Activated CD4-positive, alpha-beta T cell treated with anti-CD3 and anti-CD28 coated beads for 48 hours (primary cell): Measurements from ENCODE around the gene MAST2.
"Not testable (repeated sequence)": the region's sequence is repeated elsewhere in the genome, so short reads cannot be mapped to it uniquely, and the experiment has no call there.

Experiments
- DNase-seq: peaks from one replicate; pipeline ENCODE4 v3.0.0-alpha.2; 2020

Gene MAST2

DNA sequence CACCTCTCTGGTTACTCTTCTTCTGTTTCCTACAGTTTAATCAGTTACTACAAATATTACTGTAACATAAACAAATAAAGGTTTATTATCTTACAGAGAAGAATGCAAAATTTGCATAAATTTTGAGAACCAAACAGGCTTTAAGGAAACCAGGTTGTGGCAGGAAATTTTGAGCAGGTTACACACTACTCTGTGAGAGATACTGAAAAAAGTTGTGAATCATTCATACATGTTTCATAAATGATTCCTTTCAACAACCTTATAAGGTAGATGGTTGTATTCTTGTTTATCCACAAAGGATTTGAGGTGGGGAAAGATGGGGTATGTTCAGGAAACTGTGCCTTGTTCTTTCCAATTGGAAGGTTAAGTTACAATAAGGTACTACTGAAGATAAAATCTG is 58.6 kb downstream of the MAST2 start:
- no peak for DNase-seq

DNA sequence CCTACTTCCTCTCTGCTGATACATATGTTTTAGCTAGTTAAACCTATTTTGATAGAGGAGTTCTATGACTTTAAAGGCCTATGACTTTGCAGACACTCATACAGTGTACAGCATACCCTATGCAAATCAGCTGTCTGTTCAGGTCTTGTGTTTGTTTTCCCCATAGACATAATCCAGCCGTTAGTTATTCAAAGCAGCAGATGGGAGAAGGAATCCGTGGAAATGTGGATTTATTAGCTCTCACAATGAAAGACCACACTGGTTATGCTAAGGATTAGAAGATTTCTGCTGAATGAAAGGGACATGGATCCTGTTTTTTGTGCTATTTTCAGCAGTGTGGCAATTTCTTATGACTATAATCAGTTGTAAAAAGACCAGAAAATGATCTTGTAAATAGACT is 59.8 kb downstream of the MAST2 start:
- DNase-seq, result no peak

DNA sequence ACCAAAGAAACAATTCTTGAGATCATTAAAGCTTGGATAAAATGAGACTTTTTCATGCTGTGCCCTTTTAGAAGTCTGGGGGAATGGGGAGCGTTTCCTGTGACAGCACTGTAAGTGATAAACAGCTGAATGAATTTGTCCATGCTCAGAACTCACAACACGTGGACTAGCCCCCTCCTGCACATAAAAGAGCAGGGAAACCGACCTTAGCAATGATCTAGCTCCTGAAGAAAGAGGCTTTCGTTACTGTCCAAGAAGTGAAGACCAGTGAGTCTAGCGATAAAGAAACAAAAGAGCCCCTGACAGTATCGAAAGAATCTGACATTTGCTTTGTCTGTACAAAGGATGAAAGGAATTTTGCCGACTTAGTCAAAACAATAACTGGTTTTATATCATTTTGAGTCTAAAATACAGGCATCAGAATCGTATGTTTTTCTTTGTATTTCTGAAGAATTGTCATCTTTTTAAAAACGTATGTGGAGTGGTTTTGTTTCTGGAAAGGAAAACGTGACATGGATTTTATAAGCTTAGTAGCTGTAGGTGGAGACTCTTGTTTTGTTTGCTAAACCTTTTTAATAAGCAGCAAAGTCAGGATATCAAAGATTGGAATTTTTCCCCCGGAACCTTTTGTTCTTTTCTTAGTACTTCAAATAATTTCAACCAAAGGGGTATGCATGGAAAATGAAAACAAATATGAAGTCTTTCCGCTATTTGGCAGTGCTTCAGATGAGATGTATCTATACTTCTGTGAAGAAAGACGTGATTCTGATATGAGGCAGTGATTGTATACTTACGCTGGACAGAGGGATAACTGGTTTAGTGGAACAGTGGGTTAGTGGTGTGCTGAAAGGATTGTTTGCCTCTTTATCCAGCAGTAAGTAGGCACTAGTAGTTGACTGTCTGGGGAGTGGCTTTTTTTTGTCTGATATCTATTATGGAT is 61.0 kb downstream of the MAST2 start:
- DNase-seq, result no peak

DNA sequence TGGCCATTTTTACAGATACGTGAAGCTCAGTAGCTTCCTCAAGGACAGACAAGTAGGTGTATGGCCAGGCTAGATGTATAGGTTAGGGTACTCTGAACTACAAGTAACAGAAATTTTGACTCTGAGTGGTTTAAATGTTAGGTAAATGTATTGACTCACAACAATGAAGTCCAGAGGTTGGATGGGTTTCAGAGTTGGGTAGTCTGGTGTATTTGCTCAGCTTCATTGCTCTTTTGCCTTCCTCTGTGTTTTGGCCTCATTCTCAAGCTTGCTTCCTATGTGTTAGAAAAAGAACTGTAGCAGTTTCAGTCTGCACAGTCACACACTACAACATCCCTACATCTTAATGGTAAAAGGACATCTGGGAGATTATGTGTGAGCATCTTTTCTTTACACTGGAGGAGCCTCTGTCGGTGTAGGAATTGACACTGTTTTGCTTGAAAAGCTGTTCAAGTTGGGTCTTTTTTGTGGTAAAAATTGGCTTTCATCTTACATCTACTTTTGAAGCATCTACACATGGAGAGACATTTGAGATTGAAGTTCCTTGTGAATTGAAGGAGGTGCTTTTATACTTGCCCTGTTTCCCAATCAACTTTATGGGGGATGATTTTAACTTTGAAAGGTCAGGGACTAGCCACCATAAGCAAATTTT is 64.4 kb downstream of the MAST2 start:
- no peak for DNase-seq

DNA sequence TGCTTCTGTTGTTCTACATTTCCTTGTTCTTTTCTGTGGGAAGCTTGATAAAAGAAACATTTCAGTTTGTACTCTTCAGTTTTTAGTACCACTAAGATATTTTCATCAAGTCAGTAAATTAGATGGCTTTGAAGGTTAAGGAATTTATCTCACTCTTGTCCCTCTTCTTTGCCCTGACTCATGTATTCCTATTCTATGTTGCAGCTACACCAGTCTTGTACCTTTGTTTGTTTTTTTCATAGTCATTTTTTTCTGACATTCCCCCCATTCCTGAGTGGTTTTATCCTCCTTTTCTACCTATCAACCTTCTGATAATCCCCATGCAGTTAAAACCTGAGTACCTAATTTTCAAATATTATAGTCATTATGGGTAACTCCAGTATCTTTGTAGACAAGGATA is 65.4 kb downstream of the MAST2 start:
- DNase-seq, result no peak

DNA sequence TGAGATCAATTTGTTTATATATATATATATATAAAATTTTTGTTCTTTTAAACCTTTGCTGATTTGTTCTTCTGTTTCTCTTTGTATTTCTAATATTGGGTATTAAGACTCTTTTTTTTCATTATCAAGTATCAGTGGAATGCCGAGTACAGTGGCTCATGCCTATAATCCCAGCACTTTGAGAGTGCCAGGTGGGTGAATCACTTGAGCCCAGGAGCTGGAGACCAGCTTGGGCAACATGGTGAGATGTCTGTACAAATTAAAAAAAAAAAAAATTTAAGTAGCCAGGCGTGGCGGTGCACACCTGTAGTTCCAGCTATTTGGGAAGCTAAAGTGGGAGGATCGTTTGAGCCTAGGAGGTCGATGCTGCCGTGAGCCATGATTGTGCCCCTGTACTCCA is 67.1 kb downstream of the MAST2 start:
- no peak for DNase-seq

DNA sequence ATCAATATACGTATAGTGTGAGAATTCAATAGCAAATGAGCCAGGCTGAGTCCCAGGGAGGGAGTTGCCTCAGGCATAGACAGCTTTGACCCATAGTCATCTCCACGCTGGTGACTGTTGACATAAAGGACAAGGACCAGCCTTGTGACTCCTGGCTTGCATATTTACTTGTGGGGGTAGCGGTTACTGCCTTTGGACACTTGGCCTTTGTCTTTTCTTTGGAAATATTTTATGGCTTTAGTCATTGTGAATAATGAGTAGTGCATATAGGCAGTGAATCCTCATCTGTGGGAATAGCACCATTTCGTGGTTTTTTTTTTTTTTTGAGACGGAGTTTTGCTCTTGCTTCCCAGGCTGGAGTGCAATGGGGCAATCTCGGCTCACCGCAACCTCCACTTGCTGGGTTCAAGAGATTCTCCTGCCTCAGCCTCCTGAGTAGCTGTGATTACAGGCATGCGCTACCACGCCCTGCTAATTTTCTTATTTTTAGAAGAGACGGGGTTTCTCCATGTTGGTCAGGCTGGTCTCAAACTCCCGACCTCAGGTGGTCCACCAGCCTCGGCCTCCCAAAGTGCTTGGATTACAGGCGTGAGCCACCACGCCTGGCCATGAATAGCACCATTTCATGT is 68.9 kb downstream of the MAST2 start:
- DNase-seq, result not testable (repeated sequence)

DNA sequence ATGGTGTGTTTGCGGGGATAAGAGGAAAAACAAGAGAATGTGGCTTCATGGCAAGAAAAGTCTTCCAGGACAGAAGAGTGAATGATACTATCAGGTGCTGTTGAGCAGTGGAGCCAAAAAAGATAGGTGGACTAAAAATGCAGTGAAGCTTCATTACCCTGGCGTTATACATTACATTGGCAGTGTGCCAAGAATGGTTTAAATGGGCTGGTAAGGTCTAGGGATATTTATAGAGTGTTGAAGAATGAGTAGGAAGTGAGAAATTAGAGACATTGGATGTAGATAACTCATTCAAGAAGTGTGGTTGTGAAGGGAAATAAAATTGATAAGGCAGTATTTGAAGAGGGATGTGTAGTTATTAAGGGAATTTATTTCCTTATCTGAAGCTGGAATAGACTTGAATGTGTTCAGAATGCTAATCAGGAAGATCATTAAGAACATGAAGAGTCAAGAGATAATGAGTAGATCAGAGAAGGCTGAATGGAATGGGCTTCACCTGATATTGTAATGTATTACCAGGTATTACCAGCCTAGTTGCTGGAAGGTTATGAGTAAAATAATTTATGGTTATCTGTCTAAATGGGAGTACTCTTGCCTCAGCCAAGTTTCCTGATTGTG is 72.7 kb downstream of the MAST2 start:
- no peak for DNase-seq

DNA sequence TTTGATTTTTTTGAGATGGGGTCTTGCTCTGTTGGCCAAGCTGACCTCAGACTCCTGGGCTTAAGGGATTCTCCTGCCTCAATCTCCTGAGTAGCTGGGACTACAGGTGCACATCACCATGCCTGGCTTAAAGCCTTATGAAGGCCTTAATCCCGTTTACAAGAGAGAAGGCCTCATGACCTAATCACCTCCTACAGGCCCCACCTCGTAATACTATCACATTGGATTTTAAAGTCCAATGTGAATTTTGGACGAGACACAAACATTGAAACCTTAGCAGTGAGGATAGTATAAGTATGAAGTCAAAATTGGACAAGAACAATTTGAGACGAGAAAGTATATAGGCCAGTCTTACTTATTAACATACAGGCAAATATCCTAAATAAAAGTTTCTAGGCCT is 73.9 kb downstream of the MAST2 start:
- no peak for DNase-seq

DNA sequence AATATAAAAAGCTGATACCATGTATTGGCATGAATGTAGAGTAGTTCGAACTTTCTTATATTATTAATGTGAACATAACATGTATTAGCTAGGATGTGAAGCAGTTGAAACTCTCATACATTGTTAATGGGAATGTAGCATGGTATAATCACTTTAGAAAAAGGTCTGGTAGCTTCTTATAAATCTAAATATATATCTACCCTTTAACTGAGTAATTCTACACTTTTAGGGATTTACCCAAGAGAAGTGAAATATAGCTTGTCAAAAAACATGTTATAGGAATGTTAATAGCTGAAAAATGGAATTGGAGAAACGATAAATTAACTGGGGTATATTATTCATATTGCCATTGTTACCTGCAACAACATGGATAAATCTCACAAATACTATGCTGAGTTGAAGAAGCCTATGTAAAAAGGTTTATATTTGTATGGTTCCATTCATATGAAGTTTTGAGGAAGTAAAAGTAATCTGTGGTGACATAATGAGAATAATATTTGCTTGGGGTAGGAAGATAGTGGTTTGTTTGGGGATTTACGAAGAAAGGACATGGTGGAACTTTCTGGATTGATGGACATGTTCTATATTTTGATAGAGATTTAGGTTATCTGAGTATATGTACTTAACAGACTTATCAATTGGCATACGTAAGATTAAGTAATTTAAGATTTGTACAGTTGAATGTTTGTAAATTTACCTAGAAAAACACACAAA is 76.6 kb downstream of the MAST2 start:
- no peak for DNase-seq

DNA sequence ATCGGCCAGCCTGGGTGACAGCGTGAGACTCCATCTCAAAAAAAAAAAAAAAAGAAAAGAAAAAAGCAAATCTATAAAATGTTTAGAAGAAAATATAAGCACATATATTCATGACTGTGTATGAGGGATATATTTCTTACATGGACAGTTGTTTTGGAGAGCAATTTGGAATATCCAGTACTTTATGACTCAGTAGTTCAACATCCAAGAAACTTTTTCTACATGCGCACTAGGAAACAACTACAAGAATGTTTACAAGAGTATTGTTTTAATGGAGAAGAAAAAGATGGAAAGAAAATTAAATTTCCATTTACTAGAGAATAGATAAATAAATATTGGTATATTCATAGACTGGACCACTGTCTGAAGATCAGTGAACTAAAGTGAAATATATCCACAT is 77.5 kb downstream of the MAST2 start:
- no peak for DNase-seq

DNA sequence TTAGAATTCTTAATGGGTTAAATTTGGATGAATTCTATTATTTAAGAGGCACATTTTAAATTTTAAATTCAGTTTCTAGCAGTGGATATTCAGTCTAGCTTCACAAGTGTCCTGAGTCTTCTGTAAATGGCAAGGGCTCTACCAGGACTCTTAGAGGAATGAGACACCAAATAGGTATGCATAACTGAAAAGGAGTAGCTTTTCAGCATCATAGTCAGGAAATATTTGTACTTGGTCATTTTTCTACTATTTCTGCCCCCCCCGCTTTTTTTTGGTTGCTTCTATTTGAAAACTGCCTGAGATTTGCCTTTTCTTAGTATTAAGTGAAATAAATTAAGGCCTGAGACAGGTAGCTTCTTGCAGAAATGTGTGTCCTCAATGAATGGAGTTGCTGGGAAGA is 80.2 kb downstream of the MAST2 start:
- no peak for DNase-seq

DNA sequence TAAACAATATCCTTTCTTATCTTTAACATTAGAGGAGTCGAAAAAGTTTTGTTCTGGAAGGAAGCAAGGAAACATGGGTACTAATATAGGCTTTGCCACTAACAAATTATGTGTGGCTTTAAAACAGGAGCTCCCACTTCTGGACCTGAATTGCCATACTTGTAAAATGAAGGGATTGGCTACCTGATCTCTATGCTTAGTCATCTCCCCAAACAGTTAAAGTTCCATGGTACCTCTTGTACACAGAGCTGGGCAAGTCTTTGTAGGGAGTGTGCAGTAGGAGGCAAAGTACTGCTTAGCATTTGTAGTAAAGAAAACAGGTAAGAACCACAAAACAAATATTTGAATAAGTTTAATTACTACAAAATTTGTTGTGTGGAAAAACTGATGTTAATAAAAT is 81.3 kb downstream of the MAST2 start:
- no peak for DNase-seq

DNA sequence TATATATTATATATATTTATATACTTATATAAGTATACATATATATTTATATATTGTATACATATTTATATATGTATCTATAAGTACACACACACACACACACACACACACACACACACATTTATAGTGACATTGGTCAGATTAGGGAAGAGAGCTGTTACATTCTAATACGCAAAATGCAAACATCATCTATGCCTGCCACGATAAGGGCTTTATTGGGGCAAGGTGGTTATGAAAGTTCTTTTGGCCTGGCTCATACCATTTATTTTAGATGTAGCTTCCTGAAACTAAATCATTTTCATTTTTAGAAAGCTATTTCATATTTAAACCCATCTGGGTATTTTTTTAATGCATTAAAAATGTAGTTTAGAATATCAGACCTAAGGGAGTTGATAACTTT is 82.8 kb downstream of the MAST2 start:
- DNase-seq, result no peak

DNA sequence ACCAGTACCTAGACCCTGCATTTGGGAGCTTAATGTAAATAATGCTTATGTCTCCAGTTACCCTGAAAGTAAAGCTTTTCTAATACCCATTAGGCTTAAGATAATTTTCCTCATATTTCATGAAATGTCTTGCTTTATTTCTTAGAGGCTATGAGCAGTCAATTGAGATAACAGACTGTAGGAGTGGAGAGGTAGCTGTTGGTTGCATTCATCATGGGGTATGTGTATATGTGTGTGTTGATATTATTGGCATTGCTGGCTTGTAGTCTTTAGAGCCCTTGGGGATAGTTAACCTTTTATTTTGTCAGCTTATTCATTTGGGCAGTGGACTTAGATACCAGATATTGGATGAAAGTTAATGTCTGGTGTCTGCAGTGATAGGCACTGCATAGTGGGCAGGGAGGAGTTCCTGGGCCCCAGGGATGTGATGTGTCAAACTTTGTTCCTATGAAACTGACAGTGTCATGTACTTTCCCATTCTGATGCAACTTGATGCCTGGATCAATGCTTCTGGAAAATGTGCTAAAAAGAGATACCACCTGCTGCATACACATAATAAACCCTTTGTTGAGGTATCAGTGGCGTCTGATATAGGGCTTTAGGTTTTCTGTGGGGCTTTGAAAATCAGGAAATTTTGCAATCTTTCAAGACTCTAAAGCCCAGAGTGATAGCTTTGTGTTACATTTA is 83.9 kb downstream of the MAST2 start:
- peak; percentile 24 for DNase-seq

DNA sequence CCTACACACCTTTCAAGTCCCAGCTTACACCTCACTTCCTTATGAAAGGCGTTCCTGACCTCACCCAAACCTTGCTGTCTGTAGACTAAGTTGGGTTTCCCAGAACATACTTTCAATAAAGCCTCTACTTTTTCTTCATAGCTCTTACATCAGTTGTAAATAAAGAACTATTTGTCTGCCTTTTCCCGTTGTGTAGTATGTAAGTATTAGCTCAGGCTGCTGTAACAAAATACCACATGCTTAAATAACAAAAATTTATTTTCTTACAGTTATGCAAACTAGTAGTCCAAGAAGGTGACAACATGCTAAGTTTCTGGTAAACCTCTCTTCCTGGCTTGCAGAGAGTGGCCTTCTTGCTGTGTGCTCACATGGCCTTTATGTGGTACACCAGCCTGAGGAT is 86.7 kb downstream of the MAST2 start:
- DNase-seq, result no peak

DNA sequence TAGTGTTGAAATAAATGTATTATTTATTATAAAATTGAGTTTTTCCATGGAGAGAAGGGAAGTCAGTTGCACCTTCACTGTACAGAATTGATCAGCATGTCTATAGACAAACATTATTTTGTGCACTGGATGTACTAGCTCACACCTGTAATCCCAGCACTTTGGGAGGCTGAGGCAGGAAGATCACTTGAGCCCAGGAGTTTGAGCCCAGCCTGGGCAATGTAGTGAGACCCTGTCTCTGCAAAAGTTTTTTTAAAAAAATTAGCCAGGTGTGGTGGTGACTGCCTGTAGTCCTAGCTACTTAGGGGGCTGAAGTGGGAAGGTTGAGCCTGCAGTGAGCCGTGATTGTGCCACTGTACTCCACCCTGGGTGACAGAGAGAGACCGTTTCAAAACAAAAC is 87.7 kb downstream of the MAST2 start:
- DNase-seq, result no peak

DNA sequence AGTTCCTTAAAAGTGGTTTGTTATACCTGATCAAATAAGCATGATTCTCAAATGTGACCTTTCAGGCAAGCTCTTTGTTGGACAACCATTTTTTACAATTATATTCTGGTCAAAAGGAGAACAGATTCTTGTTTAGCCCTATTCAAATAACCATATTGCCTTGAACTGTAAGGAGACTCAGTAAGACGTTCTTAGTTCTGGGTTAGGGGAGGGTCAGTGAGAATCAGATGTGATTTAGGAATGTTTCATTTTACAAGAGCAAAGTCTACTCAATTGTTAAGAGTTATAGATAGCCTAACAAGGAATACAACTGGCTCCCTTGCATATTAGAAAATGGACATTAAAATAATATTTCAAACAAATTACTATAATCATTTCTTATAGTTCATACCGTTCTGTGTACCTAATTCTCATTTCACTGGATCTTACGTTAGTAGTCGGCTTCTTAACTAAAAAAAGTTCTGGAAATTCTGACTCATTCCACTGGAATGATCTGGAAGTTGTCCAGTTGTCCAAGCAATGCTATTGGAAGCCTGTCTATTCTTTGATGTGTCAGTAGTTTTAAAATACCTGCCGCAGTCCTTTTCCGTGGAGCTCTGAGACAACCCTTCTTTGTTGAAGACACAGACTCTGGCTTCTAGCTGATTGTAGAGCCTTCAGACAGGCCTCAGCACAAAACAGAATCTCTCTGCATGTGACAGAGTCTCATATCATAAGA is 88.8 kb downstream of the MAST2 start:
- DNase-seq, result no peak

DNA sequence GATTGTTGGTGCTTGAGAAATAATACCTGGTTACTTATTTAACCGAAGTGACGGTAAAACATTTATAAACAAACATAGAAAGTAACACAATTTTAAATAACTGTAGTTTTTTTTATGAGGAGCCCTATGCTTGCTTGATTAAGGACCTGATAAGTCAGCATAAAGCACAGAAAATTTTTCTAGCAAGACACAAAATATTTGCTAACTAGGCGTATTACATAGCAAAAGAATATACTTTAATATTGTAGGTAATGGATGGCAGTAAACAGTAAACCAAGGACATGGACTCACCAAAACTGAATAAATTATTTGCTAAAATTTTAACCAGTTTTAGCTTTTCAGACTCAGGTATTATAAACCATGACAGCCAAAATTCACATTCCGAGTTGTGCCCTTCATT is 90.9 kb downstream of the MAST2 start:
- no peak for DNase-seq

DNA sequence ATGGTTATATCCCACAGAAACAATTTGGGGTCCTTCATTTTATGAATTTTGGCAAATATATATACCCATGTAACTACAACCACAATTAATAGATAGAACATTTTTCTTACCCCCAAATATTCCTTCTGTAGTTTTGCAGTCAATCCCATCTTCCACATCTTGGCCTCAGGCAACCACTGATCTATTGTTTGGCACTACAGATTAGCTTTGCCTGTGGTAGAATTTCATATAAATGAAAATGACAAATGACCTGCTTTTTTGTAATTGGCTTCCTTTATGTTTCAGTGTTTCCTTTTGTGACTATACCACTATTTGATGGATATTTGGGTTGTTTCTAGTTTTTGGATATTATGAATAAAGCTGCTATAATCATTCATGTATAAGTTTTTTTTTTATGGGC is 91.5 kb downstream of the MAST2 start:
- no peak for DNase-seq

DNA sequence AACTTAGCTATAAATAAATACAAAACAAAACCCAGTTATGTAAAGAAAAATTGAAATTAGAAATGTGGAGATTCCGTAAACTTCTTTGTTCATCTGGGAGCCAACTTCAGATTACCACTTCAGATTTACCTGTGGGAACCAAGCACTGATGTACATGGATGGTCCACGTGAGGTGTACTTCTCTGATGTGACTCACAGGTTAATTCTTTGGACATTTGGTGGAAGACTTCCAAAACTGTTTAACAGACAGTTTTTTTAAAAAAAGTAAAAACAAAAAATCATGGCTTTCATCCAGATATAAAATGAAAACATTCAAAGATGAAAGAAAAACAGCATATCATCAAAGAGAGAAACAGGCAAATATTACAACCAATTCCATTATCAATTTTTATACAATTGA is 92.0 kb downstream of the MAST2 start:
- no peak for DNase-seq

DNA sequence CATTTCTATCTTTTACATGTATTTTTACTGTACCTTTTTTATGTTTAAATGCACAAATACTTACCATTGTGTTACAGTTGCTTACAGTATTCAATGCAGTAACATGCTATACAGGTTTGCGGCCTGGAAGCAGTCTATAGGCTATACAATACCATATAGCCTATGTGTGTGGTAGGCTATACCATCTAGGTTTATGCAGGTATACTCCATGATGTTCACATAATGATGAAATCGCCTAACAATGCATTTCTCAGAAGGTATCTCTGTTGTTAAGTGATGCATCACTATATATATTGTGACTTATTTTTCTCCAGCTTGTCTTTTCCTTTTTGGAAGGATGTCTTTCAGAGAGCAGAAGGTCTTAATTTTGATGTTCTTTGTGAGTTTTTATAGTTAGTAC is 103.5 kb downstream of the MAST2 start:
- no peak for DNase-seq
